Testis (tissue), 3 donors: ENCODE data around the gene CEP83. TPM values are rescaled to one million over a fixed set of nuclear protein-coding genes. Genes with fewer than 3 reads are reported as not detected.

Experiments used
- DNase-seq: peaks from one replicate; pipeline ENCODE4 v3.0.0-alpha.2; 2019
- H3K27ac ChIP-seq, 2 donors: fragments of 200-600 bp; sonication (generic); one replicate each; pipeline ENCODE4 v1.5.1; 2019
- H3K27me3 ChIP-seq: fragments of 200-600 bp; sonication (generic); one replicate; pipeline ENCODE4 v1.5.1; 2019
- H3K36me3 ChIP-seq: fragments of 200-600 bp; sonication (generic); one replicate; pipeline ENCODE4 v1.5.1; 2017; ENCODE audit warnings: low read depth; ENCODE audit errors: missing control alignments
- H3K4me1 ChIP-seq: fragments of 200-600 bp; sonication (generic); one replicate; pipeline ENCODE4 v1.5.1; 2019
- H3K4me3 ChIP-seq, 2 donors: fragments of 200-600 bp; sonication (generic); one replicate each; pipeline ENCODE4 v1.5.1; 2017 to 2019
- H3K9me3 ChIP-seq: fragments of 200-600 bp; sonication (generic); one replicate; pipeline ENCODE4 v1.5.1; 2017
- POLR2A ChIP-seq: fragments of 450-650 bp; IDR thresholded peaks from one replicate; pipeline ENCODE4 v1.6.1; 2017; ENCODE audit warnings: antibody characterized with exemption, mild to moderate bottlenecking, moderate library complexity
- WGBS, 2 donors: methylation state at CpG; one replicate each; pipeline ENCODE4 v1.1.5; 2018; 5-methylcytosine and 5-hydroxymethylcytosine counted together
- intact Hi-C: fragments of 100-400 bp; cut with DNase I; formaldehyde crosslinking; loops from one replicate; pipeline ENCODE4 v1.15.1; 2023; ENCODE audit warnings: low total_unique reads
- polyA plus RNA-seq: library from polyadenylated mRNA; stranded (reverse); fragments of 350-450 nt; fragmentation: Illumina TruSeq; extraction: RNeasy Lipid Tissue Mini Kit (QIAGEN cat#74804); gene quantifications from one replicate; pipeline ENCODE4 v1.2.3, GENCODE V29; 2014; ENCODE audit warnings: low read depth, low replicate concordance; ENCODE audit not compliant: insufficient read depth
- total RNA-seq, 2 donors: library from RNA; depleted of rRNA; stranded (reverse); fragments of >200 nt; gene quantifications; one replicate each; pipeline ENCODE4 v1.2.3, GENCODE V29; 2016
- TF ChIP-seq, protein P1 (sequence below), 3 experiments: fragments of 450-650 bp in 2 of 3; fragments of 200-600 bp in 1 of 3; sonication (generic) in 1 of 3; IDR thresholded peaks; one replicate each; pipeline ENCODE4 v1.5.1; 2016 to 2019; ENCODE audit warnings: antibody characterized with exemption in 3 of 3, mild to moderate bottlenecking in 2 of 3, moderate library complexity in 1 of 3

Gene CEP83
- total and polyA plus RNA-seq, 3 donors from 2014 or later, result 17.9 to 64.1 (median 48.4) TPM

DNA sequence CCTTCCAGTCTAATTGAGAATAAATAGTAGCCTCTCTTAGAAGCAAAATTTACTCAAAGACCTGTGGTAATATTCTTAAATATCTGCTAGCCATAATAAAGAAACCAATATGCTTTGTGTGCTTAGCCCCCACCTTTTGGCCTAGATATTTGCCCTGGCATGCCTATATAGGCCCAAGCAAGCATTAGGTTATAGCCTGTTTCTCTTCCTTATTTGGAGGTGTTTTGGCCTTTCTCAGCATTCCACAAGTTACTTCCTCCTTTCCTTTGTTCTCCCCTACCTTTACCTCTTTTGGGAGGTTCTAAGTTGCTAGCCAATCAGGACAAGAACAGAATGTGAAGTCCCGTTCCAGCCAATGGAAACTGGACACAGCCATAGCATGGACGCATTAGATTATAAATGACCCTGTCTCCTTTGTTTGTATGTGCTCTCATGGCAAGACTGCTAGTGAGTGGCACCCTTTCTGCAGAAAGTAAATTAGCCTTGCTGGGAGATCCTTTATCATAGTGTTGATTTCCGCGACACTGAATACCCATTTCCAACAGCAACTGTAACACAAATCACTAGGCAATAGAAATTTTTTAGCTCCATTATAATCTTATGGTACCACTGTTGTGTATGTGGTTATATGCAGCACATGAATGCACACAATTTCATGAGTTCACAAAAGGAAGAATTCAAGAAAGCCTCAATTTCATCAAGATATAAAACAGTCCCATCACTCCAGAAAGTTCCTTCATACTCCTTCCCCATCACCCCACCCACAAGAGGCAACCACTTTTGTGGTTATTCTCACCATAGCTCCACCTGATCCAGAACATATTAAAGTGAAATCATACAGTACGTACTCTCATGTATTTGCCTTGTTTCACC lies 37.6 kb downstream of the CEP83 start:
- WGBS, 2 donors, result 95 to 97% methylated on average over 5 of the region's 5 CpGs
- no peaks in the 10 kb centered on the region for H3K27me3 ChIP-seq
- TF ChIP-seq, protein P1, sequence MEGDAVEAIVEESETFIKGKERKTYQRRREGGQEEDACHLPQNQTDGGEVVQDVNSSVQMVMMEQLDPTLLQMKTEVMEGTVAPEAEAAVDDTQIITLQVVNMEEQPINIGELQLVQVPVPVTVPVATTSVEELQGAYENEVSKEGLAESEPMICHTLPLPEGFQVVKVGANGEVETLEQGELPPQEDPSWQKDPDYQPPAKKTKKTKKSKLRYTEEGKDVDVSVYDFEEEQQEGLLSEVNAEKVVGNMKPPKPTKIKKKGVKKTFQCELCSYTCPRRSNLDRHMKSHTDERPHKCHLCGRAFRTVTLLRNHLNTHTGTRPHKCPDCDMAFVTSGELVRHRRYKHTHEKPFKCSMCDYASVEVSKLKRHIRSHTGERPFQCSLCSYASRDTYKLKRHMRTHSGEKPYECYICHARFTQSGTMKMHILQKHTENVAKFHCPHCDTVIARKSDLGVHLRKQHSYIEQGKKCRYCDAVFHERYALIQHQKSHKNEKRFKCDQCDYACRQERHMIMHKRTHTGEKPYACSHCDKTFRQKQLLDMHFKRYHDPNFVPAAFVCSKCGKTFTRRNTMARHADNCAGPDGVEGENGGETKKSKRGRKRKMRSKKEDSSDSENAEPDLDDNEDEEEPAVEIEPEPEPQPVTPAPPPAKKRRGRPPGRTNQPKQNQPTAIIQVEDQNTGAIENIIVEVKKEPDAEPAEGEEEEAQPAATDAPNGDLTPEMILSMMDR (IDR thresholded peaks at IDR 0.05), result no peak
- TF ChIP-seq POLR2A, result no peak
- no peaks in the 10 kb centered on the region for H3K36me3 ChIP-seq
- intact Hi-C loops, result no loop called here
- DNase-seq, result no peak
- H3K9me3 ChIP-seq, result no peaks in the 10 kb centered on the region
- H3K27ac ChIP-seq, result no peak overlapping the region
- peaks cover 3% of the 10 kb centered on the region for H3K4me1 ChIP-seq
- H3K4me3 ChIP-seq, result no peak overlapping the region

DNA sequence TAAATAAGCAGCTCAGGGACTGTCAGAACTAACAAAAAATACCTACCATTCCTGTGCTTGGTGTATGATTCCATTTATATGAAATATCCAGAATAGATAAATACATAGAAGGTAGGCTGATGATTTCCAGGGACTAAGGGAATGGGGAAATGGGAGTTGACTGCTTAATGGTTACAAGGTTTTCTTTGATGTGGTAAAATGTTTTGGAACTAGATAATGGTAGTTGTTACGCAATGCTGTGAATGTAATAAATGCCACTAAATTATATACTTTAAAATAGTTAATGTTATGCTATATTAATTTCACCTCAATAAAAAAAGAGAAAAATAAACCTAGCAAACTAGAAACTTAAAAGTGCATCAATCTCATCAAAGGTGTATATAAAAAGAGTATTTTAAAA lies 41.1 kb downstream of the CEP83 start:
- TF ChIP-seq, protein P1 (IDR thresholded peaks at IDR 0.05), result no peak
- TF ChIP-seq POLR2A, result no peak
- Histone ChIP-seq H3K27me3 (no peaks in the 10 kb centered on the region), H3K36me3 (no peaks in the 10 kb centered on the region), H3K27ac (no peak overlapping the region), H3K4me1 (no peaks in the 10 kb centered on the region), H3K4me3 (no peak overlapping the region), H3K9me3 (no peaks in the 10 kb centered on the region)
- intact Hi-C loops, result no loop called here
- DNase-seq, result no peak
- 95 to 97% methylated on average over 1 of the region's 1 CpG for WGBS, 2 donors

DNA sequence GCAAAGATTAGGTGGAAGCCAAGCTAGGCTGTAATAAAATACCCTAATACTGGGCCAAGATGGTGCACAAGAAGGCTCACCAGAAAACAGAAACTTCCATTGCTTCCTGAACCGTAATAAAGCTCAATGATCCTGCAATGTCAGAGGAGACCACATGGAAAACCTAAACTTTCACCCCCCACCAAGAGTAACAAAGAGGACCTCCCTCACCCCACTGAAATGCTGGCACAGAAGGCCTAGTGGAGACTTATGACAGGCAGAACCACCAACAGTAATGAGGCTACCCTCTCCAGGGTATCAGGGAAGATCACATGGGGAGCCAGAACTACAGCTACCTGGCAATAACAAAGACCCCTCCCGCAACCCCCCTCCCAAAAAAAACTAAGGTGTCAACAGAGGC lies 43.1 kb downstream of the CEP83 start:
- no peaks in the 10 kb centered on the region for H3K36me3 ChIP-seq
- TF ChIP-seq POLR2A, result no peak
- TF ChIP-seq, protein P1 (IDR thresholded peaks at IDR 0.05), result no peak
- no peaks in the 10 kb centered on the region for H3K4me1 ChIP-seq
- H3K27me3 ChIP-seq, result no peaks in the 10 kb centered on the region
- no peak for DNase-seq
- 90 to 92% methylated on average over 2 of the region's 2 CpGs for WGBS, 2 donors
- H3K27ac ChIP-seq, result no peak overlapping the region
- no peak overlapping the region for H3K4me3 ChIP-seq
- intact Hi-C loops, result no loop called here
- no peaks in the 10 kb centered on the region for H3K9me3 ChIP-seq

DNA sequence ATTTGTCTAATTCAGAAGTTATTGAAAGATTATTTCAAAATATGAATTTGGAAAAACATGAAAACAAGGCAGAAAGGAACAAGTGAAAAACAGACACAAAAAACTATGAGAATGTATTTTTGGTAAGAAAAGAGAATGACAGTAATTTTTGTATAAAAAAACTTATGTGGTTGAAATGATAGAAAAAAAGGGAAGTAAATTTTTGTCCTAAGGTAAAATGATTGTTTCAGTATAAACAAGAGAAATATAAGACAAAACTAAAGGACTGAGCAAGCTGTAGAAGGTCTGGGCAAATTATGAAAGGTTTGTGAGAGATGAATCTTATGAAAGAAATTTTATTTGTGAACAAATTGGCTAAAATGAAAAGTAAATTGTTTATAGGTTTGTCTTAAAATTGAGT lies 44.6 kb downstream of the CEP83 start:
- Histone ChIP-seq H3K4me3 (no peak overlapping the region), H3K27ac (no peak overlapping the region), H3K36me3 (no peaks in the 10 kb centered on the region), H3K9me3 (no peaks in the 10 kb centered on the region), H3K4me1 (no peaks in the 10 kb centered on the region), H3K27me3 (no peaks in the 10 kb centered on the region)
- no peak for DNase-seq
- TF ChIP-seq POLR2A, result no peak
- TF ChIP-seq, protein P1 (IDR thresholded peaks at IDR 0.05), result no peak
- intact Hi-C loops, result no loop called here
